T-helper 2 cell (primary cell): ENCODE results near the gene ADAM33.

ENCODE experiments used
- DNase-seq, 5 experiments: peaks; one replicate each; pipeline versions ENCODE4 v3.0.0 to v3.0.0-alpha.2; 2012 to 2022

ADAM33 gene

GRCh38 chr20:3710011-3710466, 28.2 kb upstream of the ADAM33 start:
- DNase-seq: no peak

- DNase-seq: no peak
Observed at GRCh38 chr20:3707508-3707899, 25.7 kb upstream of the ADAM33 start.

DNA sequence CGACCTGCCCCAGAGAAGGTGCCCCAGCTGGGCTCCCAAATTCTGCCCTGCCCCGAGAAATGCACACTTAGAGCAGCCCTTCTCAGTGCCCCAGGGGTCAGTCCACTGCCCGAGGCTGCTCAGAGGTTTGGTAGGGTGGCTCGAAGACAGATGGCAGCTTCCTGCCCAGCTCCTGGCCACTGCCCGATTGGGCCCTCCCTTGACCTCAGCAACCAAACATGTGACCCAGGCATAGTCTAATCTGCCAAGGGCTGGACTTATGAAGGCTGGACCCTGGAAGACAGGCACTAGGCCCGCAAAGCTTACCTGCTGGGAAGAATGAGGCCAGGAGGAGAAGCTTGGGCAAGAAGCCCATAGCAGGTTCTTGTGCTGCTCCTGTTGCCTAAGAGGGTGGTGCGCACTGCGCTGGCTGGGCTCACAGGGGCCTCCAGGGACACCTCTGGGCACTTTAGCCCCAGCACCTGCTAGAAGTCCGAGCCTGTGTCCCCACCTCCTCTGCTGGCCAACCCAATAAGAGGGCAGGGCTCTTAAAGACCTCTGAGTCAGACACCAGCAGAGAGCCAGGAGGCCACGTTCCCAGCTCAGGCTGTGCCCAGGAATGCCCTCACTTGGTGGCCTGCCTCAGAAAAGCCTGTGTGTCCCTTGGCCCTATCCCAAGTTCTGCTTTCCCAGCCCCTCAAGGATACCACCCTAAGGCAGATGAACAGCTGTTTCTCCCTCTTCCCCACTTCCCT, 25.1 kb upstream of the ADAM33 start:
- DNase-seq: no peak

DNA sequence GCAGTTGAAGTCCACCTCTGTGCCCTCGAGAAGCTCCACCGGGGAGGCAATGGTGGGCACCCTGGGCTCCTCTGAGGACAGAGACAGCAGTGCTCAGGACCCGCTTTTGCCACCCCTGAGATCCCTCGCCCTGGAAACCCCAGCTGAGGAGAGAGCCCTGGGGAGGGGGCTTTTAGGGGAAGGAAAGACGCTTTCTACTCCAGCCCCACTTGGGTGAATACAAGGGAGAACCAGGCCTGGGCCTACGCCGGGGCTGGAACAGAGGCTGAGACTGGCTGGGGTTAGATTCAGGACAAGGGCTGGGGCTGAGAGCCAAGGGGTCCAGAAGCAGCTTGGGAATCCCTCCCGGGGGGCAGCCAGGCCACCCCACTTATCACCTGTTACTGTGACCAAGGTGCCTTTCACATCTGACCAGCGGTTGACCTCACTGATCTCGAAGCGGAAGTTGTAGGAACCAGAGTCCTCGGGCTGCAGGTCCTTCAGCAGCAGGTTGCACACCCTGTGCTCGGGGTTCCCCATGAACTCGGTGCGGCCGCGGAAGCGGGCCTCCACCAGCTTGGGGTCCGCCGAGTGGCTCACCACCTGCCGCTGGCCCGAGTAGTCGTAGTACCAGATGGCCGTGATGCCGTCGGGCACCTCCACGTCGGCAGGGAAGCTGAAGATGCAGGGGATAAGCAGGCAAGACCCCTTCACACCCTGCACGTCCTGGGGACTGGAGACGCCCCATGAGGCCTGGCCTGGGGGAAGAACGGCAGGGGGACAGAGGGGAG, 24.3 kb upstream of the ADAM33 start:
- DNase-seq: no peak

DNA sequence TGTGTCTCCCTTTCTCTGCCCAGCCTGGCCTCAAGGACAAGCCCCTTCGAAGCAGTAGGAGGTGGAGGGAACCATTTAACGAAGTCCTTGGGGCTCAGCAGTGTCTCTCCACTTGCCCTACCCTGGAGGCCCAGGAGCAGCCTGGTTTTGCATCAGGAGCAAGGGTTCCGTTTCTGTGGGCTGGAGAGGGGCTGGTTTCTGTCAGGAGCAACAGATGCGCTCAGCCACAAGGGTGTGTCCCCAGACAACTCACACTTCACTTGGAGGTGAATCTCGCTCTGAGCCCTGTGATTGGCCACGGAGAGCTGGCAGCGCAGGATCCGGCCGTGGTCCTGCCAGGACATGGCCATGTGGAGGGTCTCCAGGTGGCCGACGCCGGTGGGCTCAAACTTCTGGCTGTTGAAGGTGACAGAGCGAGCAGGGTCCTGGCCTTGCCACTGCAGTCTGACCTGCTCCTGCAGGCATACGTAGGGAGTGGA, 23.7 kb upstream of the ADAM33 start:
- no peak for DNase-seq

DNA sequence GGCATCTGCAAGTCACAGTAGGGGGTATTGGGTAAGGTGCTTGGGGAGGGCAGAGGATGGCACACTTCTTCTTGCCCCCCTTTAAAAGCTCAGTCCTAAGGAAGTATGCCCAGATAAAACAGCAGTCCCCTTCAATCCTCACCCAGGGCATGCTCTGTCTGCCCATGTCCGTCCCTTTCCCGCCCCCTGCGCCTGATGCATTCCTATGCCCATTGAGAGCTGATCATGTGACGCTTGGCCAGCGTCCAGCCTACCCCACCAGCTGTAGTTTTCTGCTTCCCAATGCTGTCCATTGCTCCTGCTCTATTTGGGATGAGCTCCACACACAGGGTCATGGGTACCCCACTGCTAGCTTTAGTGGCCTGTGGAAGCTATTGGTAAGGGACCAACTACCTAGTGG, 22.3 kb upstream of the ADAM33 start:
- no peak for DNase-seq

- DNase-seq: no peak
Observed at GRCh38 chr20:3702611-3703391, 21.0 kb upstream of the ADAM33 start.

GRCh38 chr20:3701061-3701998, 19.5 kb upstream of the ADAM33 start:
- no peak for DNase-seq

DNA sequence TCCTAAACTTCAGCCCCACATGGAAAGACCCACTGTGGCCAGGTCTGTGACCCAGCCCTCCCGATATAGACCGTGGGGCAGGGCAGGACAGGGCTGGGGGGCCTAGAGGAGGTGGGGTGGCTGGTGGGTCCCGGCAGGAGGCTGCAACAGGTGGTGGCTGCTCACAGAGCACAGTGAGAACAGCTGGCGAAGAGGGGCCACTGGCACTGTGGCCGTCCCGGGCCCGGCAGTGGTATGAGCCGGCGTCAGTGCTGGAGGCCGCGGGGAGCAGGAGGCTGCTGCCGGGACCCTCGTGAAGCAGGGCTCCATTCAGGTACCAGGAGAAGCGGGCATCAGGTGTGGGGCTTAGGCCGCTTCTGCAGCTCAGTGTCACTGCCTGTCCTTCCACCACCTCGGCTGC, 17.2 kb upstream of the ADAM33 start:
- DNase-seq: no peak

- no peak for DNase-seq
Observed at GRCh38 chr20:3698591-3699001, 16.8 kb upstream of the ADAM33 start.

DNA sequence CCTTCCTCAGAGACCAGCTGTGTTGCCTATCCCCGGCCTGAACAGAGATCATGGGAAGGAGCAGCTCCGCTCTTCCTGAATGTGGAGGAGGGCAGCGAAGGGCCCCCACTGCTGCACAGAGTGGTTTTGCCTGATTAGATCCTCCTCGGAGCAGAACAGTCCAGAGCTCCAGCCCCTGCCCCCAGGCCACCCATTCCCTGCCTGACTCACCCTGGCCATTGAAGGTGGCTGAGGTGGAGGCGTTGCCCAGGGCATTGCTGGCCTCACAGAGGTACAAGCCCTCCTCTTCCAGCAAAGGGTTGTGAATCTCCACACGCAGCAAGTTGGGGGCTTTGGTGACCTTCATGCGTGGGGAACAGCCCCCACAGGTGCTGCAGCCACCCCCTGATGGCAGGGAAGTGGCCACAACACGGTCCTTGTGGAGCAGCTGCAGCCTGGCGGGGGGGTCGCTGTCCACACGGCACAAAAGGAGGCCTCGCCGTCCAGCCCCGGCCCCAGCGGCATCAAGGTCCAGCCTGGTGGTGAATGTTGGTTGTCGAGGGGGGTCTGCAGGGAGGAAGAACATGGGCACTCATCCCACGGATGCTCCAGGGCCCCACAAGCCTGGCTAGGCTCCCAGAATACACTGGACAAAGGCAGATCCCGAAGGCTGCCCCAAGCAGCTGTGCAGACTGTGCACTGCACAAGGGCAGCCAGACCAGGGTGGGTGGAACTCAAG, 15.9 kb upstream of the ADAM33 start:
- DNase-seq: no peak

DNA sequence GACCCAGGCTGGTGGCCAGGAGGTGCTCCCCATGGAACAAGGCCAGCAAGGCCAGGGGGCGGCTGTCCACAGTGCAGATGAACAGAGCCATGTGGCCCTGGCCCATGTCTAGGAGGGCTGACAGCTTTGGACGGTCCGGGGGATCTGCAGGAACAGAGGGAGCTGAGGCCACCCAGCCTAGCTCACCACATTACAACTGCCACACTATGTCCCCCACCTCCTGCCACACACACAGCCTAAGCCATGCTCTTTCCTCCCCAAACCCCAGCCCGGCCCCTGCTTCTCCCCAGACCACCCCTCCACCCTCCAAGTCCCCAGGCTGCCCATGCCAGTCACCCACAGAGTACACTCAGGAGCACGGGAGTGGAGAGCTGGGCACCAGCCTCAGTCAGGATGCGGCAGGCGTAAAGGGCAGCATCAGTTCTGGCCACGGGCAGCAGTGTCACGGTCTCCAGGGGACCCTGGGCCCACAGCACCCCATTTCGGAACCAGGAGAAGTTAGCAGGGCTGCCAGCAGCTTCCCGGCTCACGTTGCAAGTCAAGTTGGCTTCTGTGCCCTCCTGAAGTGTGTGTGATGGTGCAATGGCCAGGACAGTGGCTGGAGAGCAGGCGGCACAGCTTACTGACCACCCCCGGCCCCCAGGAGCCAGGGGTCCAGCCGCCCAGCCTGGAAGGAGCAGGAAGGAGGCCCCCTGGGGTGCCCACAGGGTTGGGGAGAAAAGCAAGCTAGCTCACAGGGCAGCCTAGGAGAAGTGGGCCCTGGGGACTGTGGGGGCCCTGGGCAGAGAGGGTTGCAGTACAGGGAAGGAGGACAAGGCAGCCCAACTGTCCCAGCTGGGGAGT, 15.2 kb upstream of the ADAM33 start:
- DNase-seq: no peak

GRCh38 chr20:3696200-3696599, 14.4 kb upstream of the ADAM33 start:
- DNase-seq: no peak

DNA sequence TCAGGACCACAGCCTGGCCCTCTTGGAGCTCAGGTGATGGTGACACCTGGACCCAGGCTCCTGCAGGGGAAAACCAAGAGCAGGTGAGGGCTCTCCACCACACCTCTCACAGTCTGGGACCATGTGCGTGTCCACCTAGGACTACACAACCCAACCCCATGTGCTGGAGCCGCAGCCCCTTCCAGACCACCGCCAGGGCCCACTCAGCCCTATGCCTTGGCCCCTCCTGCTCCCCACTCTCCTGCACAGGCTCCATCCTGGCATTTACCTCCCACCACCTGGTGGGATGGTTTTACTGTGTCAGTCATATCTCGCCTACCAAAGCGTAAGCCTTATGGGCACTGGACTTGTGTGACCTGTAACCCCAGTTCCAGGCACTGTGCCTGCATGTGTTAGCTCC, 13.1 kb upstream of the ADAM33 start:
- no peak for DNase-seq

GRCh38 chr20:3693376-3693775, 11.6 kb upstream of the ADAM33 start:
- no peak for DNase-seq

DNA sequence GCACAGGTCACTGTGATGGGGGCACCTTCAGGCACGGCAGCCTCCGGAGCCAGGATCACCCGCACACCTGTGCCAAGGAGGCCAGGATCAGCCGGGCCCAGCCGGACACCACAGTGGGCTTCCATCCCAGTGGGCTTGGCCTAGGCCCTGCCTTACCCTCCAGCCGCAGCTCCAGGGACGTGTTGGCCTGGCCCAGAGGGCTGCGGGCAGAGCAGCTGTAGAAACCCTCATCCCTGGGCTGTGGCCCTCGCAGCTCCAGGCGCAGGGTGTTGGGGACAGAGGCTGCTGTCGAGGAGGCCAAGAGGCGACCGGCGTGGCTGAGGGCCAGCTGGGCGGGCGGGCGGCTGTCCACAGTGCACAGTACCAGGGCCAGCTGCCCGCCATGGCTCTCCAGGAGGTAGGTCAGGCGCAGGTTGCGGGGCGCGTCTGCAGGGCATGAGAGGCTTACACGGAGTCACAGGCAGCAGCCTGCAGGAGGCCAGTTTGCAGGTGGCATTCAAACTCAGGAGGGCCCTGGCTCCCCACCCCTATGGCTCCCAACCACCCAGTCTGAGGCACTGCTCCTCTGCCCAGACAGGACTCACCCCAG, 11.0 kb upstream of the ADAM33 start:
- DNase-seq: no peak

GRCh38 chr20:3691897-3692296, 10.1 kb upstream of the ADAM33 start:
- DNase-seq: no peak

GRCh38 chr20:3691306-3691705, 9.5 kb upstream of the ADAM33 start:
- no peak for DNase-seq

DNA sequence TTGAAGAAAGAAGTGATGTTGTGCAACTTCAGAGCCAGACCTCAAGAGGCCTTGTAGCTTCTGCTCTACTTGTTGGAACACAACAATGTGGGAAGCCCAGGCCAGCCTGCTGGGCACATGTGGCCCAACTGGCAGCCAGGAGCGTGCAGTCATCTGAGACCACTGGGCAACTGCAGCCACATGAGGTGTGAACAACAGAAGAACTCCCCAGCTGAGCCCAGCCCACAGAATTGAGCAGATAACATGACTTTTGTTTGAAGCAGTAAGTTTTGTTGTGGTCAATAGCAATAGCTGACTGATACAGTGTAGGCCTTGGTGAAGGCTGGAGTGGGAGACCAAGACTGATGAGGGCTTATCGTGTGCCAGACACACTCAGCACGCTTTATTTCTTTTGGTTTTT, 8.6 kb upstream of the ADAM33 start:
- no peak for DNase-seq

DNA sequence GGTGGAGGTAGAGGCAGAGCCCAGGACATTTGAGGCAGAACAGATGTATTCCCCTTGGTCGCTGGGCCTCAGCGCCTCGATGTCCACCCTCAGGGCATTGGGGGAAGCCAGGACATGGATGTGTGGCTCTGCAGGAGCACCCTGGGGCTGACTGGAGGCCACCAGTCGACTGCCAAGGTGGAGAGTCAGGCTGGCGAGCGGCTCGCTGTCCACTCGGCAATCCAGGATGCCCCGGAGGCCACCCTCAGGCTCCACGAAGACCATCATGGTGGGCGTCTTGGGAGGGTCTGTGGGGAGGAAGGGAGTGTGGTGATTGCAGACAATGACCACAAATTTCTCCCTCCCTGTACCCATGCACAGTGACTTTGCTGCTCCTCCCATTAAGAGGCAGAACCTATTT, 8.2 kb upstream of the ADAM33 start:
- no peak for DNase-seq
